ENCODE measurements around the gene ASCL3. TPM values are rescaled to one million over a fixed set of nuclear protein-coding genes. Genes with fewer than 3 reads are reported as not detected.
"Not testable (repeated sequence)": the region's sequence is repeated elsewhere in the genome, so short reads cannot be mapped to it uniquely, and the experiment has no call there.

Gene ASCL3
- total RNA-seq, 1 donor from 2014 or later: not detected

DNA sequence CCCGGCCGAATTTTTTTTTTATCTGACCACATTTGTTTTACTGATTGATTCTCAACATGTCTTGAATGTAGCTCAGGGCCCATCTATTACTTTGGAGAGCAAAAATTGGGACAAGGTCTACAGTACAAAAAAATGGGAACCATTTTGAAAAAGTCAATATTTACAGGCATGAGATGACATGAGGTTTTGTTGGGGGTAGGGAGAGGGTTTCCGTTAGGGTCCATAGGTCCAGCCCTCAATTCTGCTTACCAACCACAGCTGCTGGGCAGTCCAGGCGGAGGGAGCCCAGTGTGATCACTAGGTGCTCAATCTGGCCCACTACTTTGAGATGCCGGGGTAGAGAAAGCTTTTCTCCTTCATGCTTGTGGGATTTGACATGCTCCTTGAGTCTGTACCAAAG lies 42.6 kb upstream of the ASCL3 start:
- no peak overlapping the region for H3K27ac Mint-ChIP-seq (ENCODE audit: unreplicated experiment)
- peaks cover 2% of the 10 kb centered on the region for H3K27me3 Mint-ChIP-seq (ENCODE audit: unreplicated experiment)
- no peaks in the 10 kb centered on the region for H3K9me3 Mint-ChIP-seq (ENCODE audit: unreplicated experiment)
- peaks cover 9% of the 10 kb centered on the region for H3K36me3 Mint-ChIP-seq (ENCODE audit: unreplicated experiment)
- TF ChIP-seq, protein P1, sequence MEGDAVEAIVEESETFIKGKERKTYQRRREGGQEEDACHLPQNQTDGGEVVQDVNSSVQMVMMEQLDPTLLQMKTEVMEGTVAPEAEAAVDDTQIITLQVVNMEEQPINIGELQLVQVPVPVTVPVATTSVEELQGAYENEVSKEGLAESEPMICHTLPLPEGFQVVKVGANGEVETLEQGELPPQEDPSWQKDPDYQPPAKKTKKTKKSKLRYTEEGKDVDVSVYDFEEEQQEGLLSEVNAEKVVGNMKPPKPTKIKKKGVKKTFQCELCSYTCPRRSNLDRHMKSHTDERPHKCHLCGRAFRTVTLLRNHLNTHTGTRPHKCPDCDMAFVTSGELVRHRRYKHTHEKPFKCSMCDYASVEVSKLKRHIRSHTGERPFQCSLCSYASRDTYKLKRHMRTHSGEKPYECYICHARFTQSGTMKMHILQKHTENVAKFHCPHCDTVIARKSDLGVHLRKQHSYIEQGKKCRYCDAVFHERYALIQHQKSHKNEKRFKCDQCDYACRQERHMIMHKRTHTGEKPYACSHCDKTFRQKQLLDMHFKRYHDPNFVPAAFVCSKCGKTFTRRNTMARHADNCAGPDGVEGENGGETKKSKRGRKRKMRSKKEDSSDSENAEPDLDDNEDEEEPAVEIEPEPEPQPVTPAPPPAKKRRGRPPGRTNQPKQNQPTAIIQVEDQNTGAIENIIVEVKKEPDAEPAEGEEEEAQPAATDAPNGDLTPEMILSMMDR (IDR thresholded peaks at IDR 0.05; ENCODE audit: partially characterized antibody, unreplicated experiment): no peak
- no peak overlapping the region for H3K4me3 Mint-ChIP-seq (ENCODE audit: unreplicated experiment)
- no peak for DNase-seq
- no peaks in the 10 kb centered on the region for H3K4me1 Mint-ChIP-seq (ENCODE audit: low read depth, unreplicated experiment)

GRCh38 chr11:8983552-8983951 lies 40.7 kb upstream of the ASCL3 start:
- TF ChIP-seq, protein P1 (IDR thresholded peaks at IDR 0.05; ENCODE audit: partially characterized antibody, unreplicated experiment): no peak
- H3K4me1 Mint-ChIP-seq (ENCODE audit: low read depth, unreplicated experiment): no peaks in the 10 kb centered on the region

DNA sequence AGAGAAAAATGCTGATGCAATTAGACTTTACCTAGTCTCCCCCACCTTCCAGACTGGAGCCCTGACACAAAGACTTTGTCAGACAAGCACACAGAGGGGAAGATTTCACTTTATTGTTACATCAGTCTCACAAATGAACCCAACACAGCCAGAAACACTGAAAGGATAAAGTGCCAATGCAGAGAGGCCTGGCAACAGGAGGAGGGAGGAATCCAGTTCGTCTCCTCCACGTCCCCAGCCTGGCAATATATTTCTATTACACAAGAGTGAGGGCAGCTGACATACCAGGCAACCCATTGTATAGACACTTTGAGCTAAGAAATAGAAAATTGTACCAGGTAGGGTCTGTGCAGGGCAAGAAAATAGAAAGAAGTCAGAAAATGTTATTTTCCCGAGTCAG lies 37.7 kb upstream of the ASCL3 start:
- peaks cover 2% of the 10 kb centered on the region for H3K9me3 Mint-ChIP-seq (ENCODE audit: unreplicated experiment)
- no peak overlapping the region for H3K27ac Mint-ChIP-seq (ENCODE audit: unreplicated experiment)
- no peak for DNase-seq
- no peak overlapping the region for H3K4me3 Mint-ChIP-seq (ENCODE audit: unreplicated experiment)
- TF ChIP-seq, protein P1 (IDR thresholded peaks at IDR 0.05; ENCODE audit: partially characterized antibody, unreplicated experiment): no peak
- no peaks in the 10 kb centered on the region for H3K4me1 Mint-ChIP-seq (ENCODE audit: low read depth, unreplicated experiment)
- no peaks in the 10 kb centered on the region for H3K27me3 Mint-ChIP-seq (ENCODE audit: unreplicated experiment)
- peaks cover 5% of the 10 kb centered on the region for H3K36me3 Mint-ChIP-seq (ENCODE audit: unreplicated experiment)

More at GRCh38 chr11:8983552-8983951, 40.7 kb upstream of the ASCL3 start:
- no peak for DNase-seq
- H3K9me3 Mint-ChIP-seq (ENCODE audit: unreplicated experiment): no peaks in the 10 kb centered on the region
- H3K27ac Mint-ChIP-seq (ENCODE audit: unreplicated experiment): no peak overlapping the region
- peaks cover 9% of the 10 kb centered on the region for H3K36me3 Mint-ChIP-seq (ENCODE audit: unreplicated experiment)
- no peak overlapping the region for H3K4me3 Mint-ChIP-seq (ENCODE audit: unreplicated experiment)
- no peaks in the 10 kb centered on the region for H3K27me3 Mint-ChIP-seq (ENCODE audit: unreplicated experiment)

DNA sequence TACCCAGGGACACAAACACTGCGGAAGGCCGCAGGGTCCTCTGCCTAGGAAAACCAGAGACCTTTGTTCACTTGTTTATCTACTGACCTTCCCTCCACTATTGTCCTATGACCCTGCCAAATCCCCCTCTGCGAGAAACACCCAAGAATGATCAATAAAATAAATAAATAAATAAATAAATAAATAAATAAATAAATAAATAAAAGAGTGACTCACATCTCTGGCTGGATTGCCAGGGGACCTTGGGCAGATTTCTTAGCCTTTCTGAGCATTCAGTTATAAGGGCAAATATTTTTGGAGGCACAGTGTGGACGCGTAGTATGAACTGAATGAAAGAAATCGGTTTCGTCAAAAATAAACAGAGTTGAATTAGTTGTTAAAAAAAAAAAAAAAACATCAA lies 36.5 kb upstream of the ASCL3 start:
- not testable (repeated sequence) for H3K9me3 Mint-ChIP-seq (ENCODE audit: unreplicated experiment); H3K27ac Mint-ChIP-seq (ENCODE audit: unreplicated experiment); H3K4me3 Mint-ChIP-seq (ENCODE audit: unreplicated experiment); H3K4me1 Mint-ChIP-seq (ENCODE audit: low read depth, unreplicated experiment); H3K27me3 Mint-ChIP-seq (ENCODE audit: unreplicated experiment); H3K36me3 Mint-ChIP-seq (ENCODE audit: unreplicated experiment); DNase-seq

DNA sequence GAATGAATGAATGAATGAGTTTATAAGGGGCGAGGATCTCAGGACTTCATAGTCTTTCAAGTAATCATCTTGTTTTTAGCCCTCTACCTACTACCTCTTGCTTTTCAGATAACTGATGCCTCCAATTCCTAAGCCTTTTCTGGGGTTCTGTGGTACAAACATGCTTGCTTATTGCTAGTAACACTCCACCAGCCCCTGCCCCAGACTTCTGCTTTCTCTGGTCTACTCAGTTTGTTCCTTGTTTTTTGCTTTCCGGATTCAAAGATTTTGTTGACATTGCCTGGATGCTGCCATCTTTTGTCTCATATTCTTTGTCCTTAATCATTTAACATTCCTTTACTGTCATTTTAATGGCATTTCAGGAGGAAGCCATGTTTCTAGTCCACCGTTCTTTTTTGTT lies 30.3 kb upstream of the ASCL3 start:
- DNase-seq: no peak
- Mint-ChIP-seq H3K9me3 (ENCODE audit: unreplicated experiment) (peaks cover 2% of the 10 kb centered on the region), H3K27me3 (ENCODE audit: unreplicated experiment) (no peaks in the 10 kb centered on the region), H3K27ac (ENCODE audit: unreplicated experiment) (no peak overlapping the region), H3K36me3 (ENCODE audit: unreplicated experiment) (peaks cover 4% of the 10 kb centered on the region), H3K4me3 (ENCODE audit: unreplicated experiment) (no peak overlapping the region), H3K4me1 (ENCODE audit: low read depth, unreplicated experiment) (no peaks in the 10 kb centered on the region)
- TF ChIP-seq, protein P1 (IDR thresholded peaks at IDR 0.05; ENCODE audit: partially characterized antibody, unreplicated experiment): no peak

- peaks cover 2% of the 10 kb centered on the region for H3K9me3 Mint-ChIP-seq (ENCODE audit: unreplicated experiment)
- no peaks in the 10 kb centered on the region for H3K4me1 Mint-ChIP-seq (ENCODE audit: low read depth, unreplicated experiment)
- H3K27ac Mint-ChIP-seq (ENCODE audit: unreplicated experiment): no peak overlapping the region
- H3K4me3 Mint-ChIP-seq (ENCODE audit: unreplicated experiment): no peak overlapping the region
- peaks cover 4% of the 10 kb centered on the region for H3K36me3 Mint-ChIP-seq (ENCODE audit: unreplicated experiment)
- no peak for DNase-seq
- H3K27me3 Mint-ChIP-seq (ENCODE audit: unreplicated experiment): no peaks in the 10 kb centered on the region
- TF ChIP-seq, protein P1 (IDR thresholded peaks at IDR 0.05; ENCODE audit: partially characterized antibody, unreplicated experiment): no peak
Measured at GRCh38 chr11:8971924-8972316, 29.1 kb upstream of the ASCL3 start.

All from glutamatergic neuron (in vitro differentiated cells).